Measurements from ENCODE around the gene CLEC18A.
"Not testable (repeated sequence)": the region's sequence is repeated elsewhere in the genome, so short reads cannot be mapped to it uniquely, and the experiment has no call there.

DNA sequence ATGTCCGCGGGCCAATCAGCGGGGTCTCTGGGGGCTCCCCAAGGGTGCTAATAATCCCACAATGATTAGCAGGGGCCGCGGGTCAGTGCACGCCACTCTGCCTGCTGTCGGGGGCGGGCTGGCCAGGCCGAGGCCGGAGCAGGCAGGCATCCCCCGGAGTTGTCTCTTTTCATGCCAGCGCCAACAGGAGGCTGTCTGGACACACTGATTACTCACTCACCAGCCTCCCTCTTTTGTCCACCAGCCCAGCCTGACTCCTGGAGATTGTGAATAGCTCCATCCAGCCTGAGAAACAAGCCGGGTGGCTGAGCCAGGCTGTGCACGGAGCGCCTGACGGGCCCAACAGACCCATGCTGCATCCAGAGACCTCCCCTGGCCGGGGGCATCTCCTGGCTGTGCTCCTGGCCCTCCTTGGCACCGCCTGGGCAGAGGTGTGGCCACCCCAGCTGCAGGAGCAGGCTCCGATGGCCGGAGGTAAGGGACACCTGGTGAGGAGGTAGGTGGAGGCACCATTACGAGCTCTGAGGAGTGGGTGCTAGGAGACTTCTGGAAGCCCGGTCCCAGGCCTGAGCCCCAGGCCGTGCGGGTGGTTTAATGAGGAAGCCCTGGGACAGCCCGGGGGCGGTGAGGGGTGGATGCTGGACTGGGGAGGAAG, at the start of gene CLEC18A:
- TF ChIP-seq, protein P1, sequence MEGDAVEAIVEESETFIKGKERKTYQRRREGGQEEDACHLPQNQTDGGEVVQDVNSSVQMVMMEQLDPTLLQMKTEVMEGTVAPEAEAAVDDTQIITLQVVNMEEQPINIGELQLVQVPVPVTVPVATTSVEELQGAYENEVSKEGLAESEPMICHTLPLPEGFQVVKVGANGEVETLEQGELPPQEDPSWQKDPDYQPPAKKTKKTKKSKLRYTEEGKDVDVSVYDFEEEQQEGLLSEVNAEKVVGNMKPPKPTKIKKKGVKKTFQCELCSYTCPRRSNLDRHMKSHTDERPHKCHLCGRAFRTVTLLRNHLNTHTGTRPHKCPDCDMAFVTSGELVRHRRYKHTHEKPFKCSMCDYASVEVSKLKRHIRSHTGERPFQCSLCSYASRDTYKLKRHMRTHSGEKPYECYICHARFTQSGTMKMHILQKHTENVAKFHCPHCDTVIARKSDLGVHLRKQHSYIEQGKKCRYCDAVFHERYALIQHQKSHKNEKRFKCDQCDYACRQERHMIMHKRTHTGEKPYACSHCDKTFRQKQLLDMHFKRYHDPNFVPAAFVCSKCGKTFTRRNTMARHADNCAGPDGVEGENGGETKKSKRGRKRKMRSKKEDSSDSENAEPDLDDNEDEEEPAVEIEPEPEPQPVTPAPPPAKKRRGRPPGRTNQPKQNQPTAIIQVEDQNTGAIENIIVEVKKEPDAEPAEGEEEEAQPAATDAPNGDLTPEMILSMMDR (IDR thresholded peaks at IDR 0.05), result not testable (repeated sequence)
- not testable (repeated sequence) for TF ChIP-seq POLR2A (IDR thresholded peaks at IDR 0.05)
